ENCODE measurements around the gene P2RY2. TPM values are rescaled to one million over a fixed set of nuclear protein-coding genes. Genes with fewer than 3 reads are reported as not detected.

The P2RY2 gene
- total and polyA plus RNA-seq, 10 of the 15 experiments (the other 5 are each of a cell fraction or from before 2014, with no cell fraction given): 0.03 to 0.23 (median 0.17) TPM; not detected in 7

- FAIRE-seq: peak; percentile 31
- TF ChIP-seq CTCF (IDR thresholded peaks at IDR 0.05 in 2 of 3, conservative IDR thresholded peaks at IDR 0.05 in 1 of 3; ENCODE audit: control insufficient read depth in 2 of 3, extremely low read depth in 1 of 3, insufficient read depth in 1 of 3, low read depth in 3 of 3, low read length in 3 of 3): no peak
- no peak for TF ChIP-seq NR2C2 (IDR thresholded peaks at IDR 0.05; ENCODE audit: borderline replicate concordance, control insufficient read depth, insufficient read length, low read depth)
- TF ChIP-seq TCF12 (IDR thresholded peaks at IDR 0.05; ENCODE audit: low read depth, low read length): no peak
- TF ChIP-seq PAX8 (IDR thresholded peaks at IDR 0.05): no peak
- no peak for TF ChIP-seq ZBTB11 (CRISPR knock-in tag; IDR thresholded peaks at IDR 0.05)
- no peak for TF ChIP-seq E2F8 (IDR thresholded peaks at IDR 0.05; ENCODE audit: low read depth, partially characterized antibody)
- no peak for TF ChIP-seq MYC (IDR thresholded peaks at IDR 0.05; ENCODE audit: insufficient read depth, insufficient read length, insufficient replicate concordance, low read length, severe bottlenecking)
- TF ChIP-seq NKRF (conservative IDR thresholded peaks at IDR 0.05): no peak
- no peak for TF ChIP-seq CREB1 (IDR thresholded peaks at IDR 0.05; ENCODE audit: low read depth)
- no peak for TF ChIP-seq FOS (IDR thresholded peaks at IDR 0.05; ENCODE audit: borderline replicate concordance, extremely low read depth, insufficient read length)
- no peak for TF ChIP-seq POLR2A (IDR thresholded peaks at IDR 0.05; ENCODE audit: low read depth, low read length)
- no peak for TF ChIP-seq GABPA (IDR thresholded peaks at IDR 0.05; ENCODE audit: low read depth)
These were observed 30.2 kb upstream of the P2RY2 start for GRCh38 chr11:73187854-73188253.

More at GRCh38 chr11:73187854-73188253, 30.2 kb upstream of the P2RY2 start:
- WGBS (ENCODE audit: insufficient coverage, insufficient replicate concordance, low lambda C conversion rate, missing lambda C conversion rate): 33% methylated on average over 1 of the region's 1 CpG
- intact Hi-C loops (cut with micrococcal nuclease; ENCODE audit: unreplicated experiment): no loop called here
- no peak overlapping the region for H3K27ac ChIP-seq (ENCODE audit: control insufficient read depth, insufficient read depth)
- ATAC-seq: no peak
- POLR2A ChIA-PET: interaction anchor here (0.5 to 1.8 kb wide), 2 partner anchors 10 to 276 kb away, joined by 4 to 9 read pairs; no protein-coding TSS in a partner anchor
- SMC1A ChIA-PET (ENCODE audit: uncharacterized antibody, unreplicated experiment): interaction anchor here (0.6 to 10.1 kb wide), 6 partner anchors 10 to 149 kb away, joined by 3 to 188 read pairs (median 10); no protein-coding TSS in a partner anchor
- no peaks in the 10 kb centered on the region for H3K36me3 ChIP-seq (ENCODE audit: control insufficient read depth in 2 of 2, insufficient read depth in 2 of 2, low read length in 1 of 2)
- no peak overlapping the region for H3K4me2 ChIP-seq (ENCODE audit: control insufficient read depth, insufficient read depth)
- no peaks in the 10 kb centered on the region for H4K20me1 ChIP-seq (ENCODE audit: control insufficient read depth, insufficient read depth)
- CTCF ChIA-PET: interaction anchor here (0.5 to 7.8 kb wide), 7 partner anchors 10 to 386 kb away, joined by 3 to 160 read pairs (median 26); no protein-coding TSS in a partner anchor
- no peak overlapping the region for H2AFZ ChIP-seq (ENCODE audit: control insufficient read depth, low read depth, low read length)
- H3K27me3 ChIP-seq (replicated peaks in 1 of 2; ENCODE audit: control insufficient read depth in 2 of 2, insufficient read depth in 2 of 2, low read length in 1 of 2): no peaks in the 10 kb centered on the region
- H3K4me1 ChIP-seq (ENCODE audit: control insufficient read depth, insufficient read depth, low read length): peaks cover 30% of the 10 kb centered on the region
- H3K4me3 ChIP-seq: no peak overlapping the region
- no peaks in the 10 kb centered on the region for H3K9me3 ChIP-seq (replicated peaks; ENCODE audit: control insufficient read depth, insufficient read depth, low read length)
- H3K79me2 ChIP-seq (ENCODE audit: control insufficient read depth, insufficient read depth, low read length): no peaks in the 10 kb centered on the region
- RAD21 ChIA-PET (ENCODE audit: unreplicated experiment): interaction anchor here (2.6 to 6.1 kb wide), 3 partner anchors 25 to 101 kb away, joined by 12 to 115 read pairs (median 22); no protein-coding TSS in a partner anchor
- no peak overlapping the region for H3K9ac ChIP-seq (ENCODE audit: control insufficient read depth, insufficient read depth, low read length)
- no peak for DNase-seq (ENCODE audit: low read depth, low spot score)
- in situ Hi-C loops (cut with MboI): loop anchor here (5.0 to 25.0 kb wide), 3 partner anchors 49 to 351 kb away; no protein-coding TSS in a partner anchor
- no TSS peak for BruUV-seq (replicated peaks)

All from GM12878 (cell line).